ENCODE data around the gene MFSD6.
"Not testable (repeated sequence)": the region's sequence is repeated elsewhere in the genome, so short reads cannot be mapped to it uniquely, and the experiment has no call there.

Gene MFSD6

GRCh38 chr2:190467575-190468083 lies 59.5 kb downstream of the MFSD6 start:
- no peak for DNase-seq

- DNase-seq, result not testable (repeated sequence)
Measured at GRCh38 chr2:190468354-190468753, 60.2 kb downstream of the MFSD6 start.

- DNase-seq, result peak; percentile 22
Measured at GRCh38 chr2:190468814-190469569, 60.8 kb downstream of the MFSD6 start.

GRCh38 chr2:190469771-190470170 lies 61.6 kb downstream of the MFSD6 start:
- DNase-seq, result peak; percentile 23

GRCh38 chr2:190470256-190470826 lies 62.2 kb downstream of the MFSD6 start:
- DNase-seq, result no peak

GRCh38 chr2:190477661-190478454 lies 69.7 kb downstream of the MFSD6 start:
- DNase-seq, result no peak

- DNase-seq, result no peak
Measured at GRCh38 chr2:190478572-190479195, 70.5 kb downstream of the MFSD6 start.

- DNase-seq, result no peak
Measured at GRCh38 chr2:190481339-190481738, 73.2 kb downstream of the MFSD6 start.

GRCh38 chr2:190482451-190482850 lies 74.3 kb downstream of the MFSD6 start:
- no peak for DNase-seq

GRCh38 chr2:190486037-190486623 lies 78.0 kb downstream of the MFSD6 start:
- DNase-seq, result no peak

- no peak for DNase-seq
Measured at GRCh38 chr2:190488516-190489233, 80.5 kb downstream of the MFSD6 start.

GRCh38 chr2:190489475-190489874 lies 81.3 kb downstream of the MFSD6 start:
- no peak for DNase-seq

GRCh38 chr2:190490502-190490901 lies 82.3 kb downstream of the MFSD6 start:
- no peak for DNase-seq

- DNase-seq, result no peak
Measured at GRCh38 chr2:190493095-190493494, 84.9 kb downstream of the MFSD6 start.

GRCh38 chr2:190494600-190495227 lies 86.6 kb downstream of the MFSD6 start:
- DNase-seq, result not testable (repeated sequence)

- no peak for DNase-seq
Measured at GRCh38 chr2:190497428-190497827, 89.3 kb downstream of the MFSD6 start.

GRCh38 chr2:190499273-190499672 lies 91.1 kb downstream of the MFSD6 start:
- no peak for DNase-seq

- DNase-seq, result no peak
Measured at GRCh38 chr2:190500054-190500502, 91.9 kb downstream of the MFSD6 start.

- DNase-seq, result no peak
Measured at GRCh38 chr2:190501231-190501630, 93.1 kb downstream of the MFSD6 start.

- DNase-seq, result no peak
Measured at GRCh38 chr2:190501702-190502407, 93.7 kb downstream of the MFSD6 start.

- no peak for DNase-seq
Measured at GRCh38 chr2:190503088-190503487, 94.9 kb downstream of the MFSD6 start.
